Skeletal muscle satellite cell (primary cell): ENCODE results near the gene PI4KA.
"Not testable (repeated sequence)": the region's sequence is repeated elsewhere in the genome, so short reads cannot be mapped to it uniquely, and the experiment has no call there.

Experiments
- H3K27me3 ChIP-seq: 2 replicates; pipeline ENCODE4 v1.7.0; 2013; ENCODE audit warnings: low read length; ENCODE audit not compliant: control insufficient read depth, insufficient read depth
- H3K36me3 ChIP-seq: 2 replicates; pipeline ENCODE4 v1.7.0; 2013; ENCODE audit warnings: mild to moderate bottlenecking, control low read depth, low read length; ENCODE audit not compliant: insufficient read depth
- H3K4me1 ChIP-seq: 2 replicates; pipeline ENCODE4 v1.7.0; 2013; ENCODE audit warnings: low read length; ENCODE audit not compliant: control insufficient read depth, insufficient read depth
- H3K4me2 ChIP-seq: 2 replicates; pipeline ENCODE4 v1.7.0; 2013; ENCODE audit warnings: mild to moderate bottlenecking, low read length
- H3K4me3 ChIP-seq: 2 replicates; pipeline ENCODE4 v1.7.0; 2013; ENCODE audit warnings: low read length
- H3K9ac ChIP-seq: 2 replicates; pipeline ENCODE4 v1.7.0; 2013; ENCODE audit warnings: mild to moderate bottlenecking, low read depth, low read length, moderate library complexity
- H3K9me3 ChIP-seq: replicated peaks from 2 replicates; pipeline ENCODE4 v1.7.0; 2013; ENCODE audit warnings: mild to moderate bottlenecking, control low read depth, low read length

The PI4KA gene

GRCh38 chr22:20747223-20747622 is 111.4 kb downstream of the PI4KA start:
- H3K9me3 ChIP-seq, result no peaks in the 10 kb centered on the region
- H3K9ac ChIP-seq, result no peak overlapping the region
- H3K4me3 ChIP-seq, result no peak overlapping the region
- H3K27me3 ChIP-seq, result no peaks in the 10 kb centered on the region
- no peak overlapping the region for H3K4me2 ChIP-seq
- H3K4me1 ChIP-seq, result peaks cover 19% of the 10 kb centered on the region
- peaks cover 58% of the 10 kb centered on the region for H3K36me3 ChIP-seq

GRCh38 chr22:20746431-20747189 is 112.0 kb downstream of the PI4KA start:
- H3K4me1 ChIP-seq, result peaks cover 16% of the 10 kb centered on the region
- no peak overlapping the region for H3K9ac ChIP-seq
- peaks cover 58% of the 10 kb centered on the region for H3K36me3 ChIP-seq
- H3K4me3 ChIP-seq, result no peak overlapping the region
- H3K27me3 ChIP-seq, result no peaks in the 10 kb centered on the region
- no peak overlapping the region for H3K4me2 ChIP-seq
- H3K9me3 ChIP-seq, result no peaks in the 10 kb centered on the region

- Histone ChIP-seq H3K27me3 (no peaks in the 10 kb centered on the region), H3K4me3 (no peak overlapping the region), H3K36me3 (peaks cover 67% of the 10 kb centered on the region), H3K4me2 (no peak overlapping the region), H3K9ac (no peak overlapping the region), H3K4me1 (peaks cover 2% of the 10 kb centered on the region), H3K9me3 (no peaks in the 10 kb centered on the region)
These were observed 113.5 kb downstream of the PI4KA start for GRCh38 chr22:20745119-20745518.

GRCh38 chr22:20744456-20744855 is 114.2 kb downstream of the PI4KA start:
- H3K36me3 ChIP-seq, result peaks cover 60% of the 10 kb centered on the region
- no peak overlapping the region for H3K4me3 ChIP-seq
- H3K27me3 ChIP-seq, result no peaks in the 10 kb centered on the region
- no peak overlapping the region for H3K4me2 ChIP-seq
- H3K9me3 ChIP-seq, result no peaks in the 10 kb centered on the region
- no peaks in the 10 kb centered on the region for H3K4me1 ChIP-seq
- H3K9ac ChIP-seq, result no peak overlapping the region

- Histone ChIP-seq H3K36me3 (peaks cover 56% of the 10 kb centered on the region), H3K4me1 (no peaks in the 10 kb centered on the region), H3K4me2 (no peak overlapping the region), H3K9me3 (no peaks in the 10 kb centered on the region), H3K9ac (no peak overlapping the region), H3K27me3 (no peaks in the 10 kb centered on the region), H3K4me3 (no peak overlapping the region)
These were observed 115.8 kb downstream of the PI4KA start for GRCh38 chr22:20742764-20743163.

GRCh38 chr22:20741634-20742581 is 116.7 kb downstream of the PI4KA start:
- Histone ChIP-seq H3K9me3 (no peaks in the 10 kb centered on the region), H3K36me3 (peaks cover 50% of the 10 kb centered on the region), H3K4me2 (no peak overlapping the region), H3K9ac (no peak overlapping the region), H3K27me3 (no peaks in the 10 kb centered on the region), H3K4me1 (no peaks in the 10 kb centered on the region), H3K4me3 (no peak overlapping the region)

GRCh38 chr22:20741008-20741633 is 117.5 kb downstream of the PI4KA start:
- no peaks in the 10 kb centered on the region for H3K27me3 ChIP-seq
- no peak overlapping the region for H3K4me3 ChIP-seq
- H3K9me3 ChIP-seq, result no peaks in the 10 kb centered on the region
- H3K4me2 ChIP-seq, result no peak overlapping the region
- H3K4me1 ChIP-seq, result no peaks in the 10 kb centered on the region
- H3K9ac ChIP-seq, result no peak overlapping the region
- H3K36me3 ChIP-seq, result peaks cover 45% of the 10 kb centered on the region

GRCh38 chr22:20740222-20740951 is 118.2 kb downstream of the PI4KA start:
- Histone ChIP-seq H3K4me3 (no peak overlapping the region), H3K9me3 (no peaks in the 10 kb centered on the region), H3K4me2 (no peak overlapping the region), H3K4me1 (no peaks in the 10 kb centered on the region), H3K27me3 (no peaks in the 10 kb centered on the region), H3K36me3 (peaks cover 43% of the 10 kb centered on the region), H3K9ac (no peak overlapping the region)

GRCh38 chr22:20738394-20739089 is 120.1 kb downstream of the PI4KA start:
- H3K36me3 ChIP-seq, result peaks cover 32% of the 10 kb centered on the region
- no peaks in the 10 kb centered on the region for H3K9me3 ChIP-seq
- no peaks in the 10 kb centered on the region for H3K27me3 ChIP-seq
- H3K4me2 ChIP-seq, result no peak overlapping the region
- no peak overlapping the region for H3K9ac ChIP-seq
- H3K4me1 ChIP-seq, result no peaks in the 10 kb centered on the region
- no peak overlapping the region for H3K4me3 ChIP-seq

GRCh38 chr22:20736891-20737290 is 121.7 kb downstream of the PI4KA start:
- H3K4me2 ChIP-seq, H3K9ac ChIP-seq, H3K27me3 ChIP-seq, H3K4me3 ChIP-seq, H3K4me1 ChIP-seq, H3K9me3 ChIP-seq: not testable (repeated sequence)
- H3K36me3 ChIP-seq, result peaks cover 24% of the 10 kb centered on the region
